ENCODE measurements around the gene PSMC6. TPM values are rescaled to one million over a fixed set of nuclear protein-coding genes. Genes with fewer than 3 reads are reported as not detected.

The PSMC6 gene
- total and polyA plus RNA-seq, 2 of the 8 experiments (the other 6 are each of a cell fraction or from before 2014, with no cell fraction given), result 45.1 to 107 TPM

DNA sequence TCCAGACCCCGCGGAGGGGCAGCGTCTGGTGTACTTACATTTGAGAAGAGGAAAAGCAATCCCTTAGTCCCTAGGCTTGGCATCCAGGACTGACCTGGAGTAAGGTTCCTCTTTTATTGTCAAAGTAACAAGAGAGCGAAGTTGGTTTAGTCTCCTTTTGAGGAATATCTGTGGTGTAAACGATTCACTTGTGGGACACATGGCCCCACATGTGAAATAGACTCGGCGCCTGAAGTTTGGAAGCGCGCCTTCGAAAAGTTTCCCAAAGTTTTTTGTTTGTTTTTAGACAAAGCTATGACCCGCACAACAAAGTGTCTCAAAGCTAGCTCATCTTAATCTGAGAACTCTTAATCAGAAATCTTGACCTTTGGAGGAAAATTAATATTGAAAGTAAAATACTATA lies 23.7 kb downstream of the PSMC6 start:
- H2BK12ac ChIP-seq (ENCODE audit: low read depth, low read length), result no peak overlapping the region
- ChIA-PET POLR2A (ENCODE audit: partially characterized antibody) (interaction anchor here (0.6 to 1.9 kb wide), 4 partner anchors 12 to 179 kb away, joined by 3 to 6 read pairs (median 3); partner anchors contain the start of genes GNPNAT1 and TXNDC16), CTCF (ENCODE audit: partially characterized antibody) (interaction anchor here (0.7 kb wide), 1 partner anchor 122 kb away, joined by 3 read pairs; no protein-coding TSS in a partner anchor)
- H3K4me1 ChIP-seq (replicated peaks in 1 of 4; ENCODE audit: control insufficient read depth in 3 of 4, insufficient read depth in 4 of 4, low read length in 3 of 4), result peaks cover 0 to 4% (median 3%) of the 10 kb centered on the region in 4 experiments; a peak in 4 of 7 replicates
- peak overlapping the region; percentile 88 for H3K18ac ChIP-seq (ENCODE audit: extremely low read depth, low read length)
- TF ChIP-seq MAFK (IDR thresholded peaks at IDR 0.05; ENCODE audit: low read depth, low read length) (no peak), POLR2A (IDR thresholded peaks at IDR 0.05; ENCODE audit: control extremely low read depth in 1 of 2, low read depth in 2 of 2, low read length in 2 of 2) (no peak; a peak in 1 of 3 replicates), ZNF274 (IDR thresholded peaks at IDR 0.05; ENCODE audit: borderline replicate concordance, extremely low read depth, low read length) (no peak), GABPA (IDR thresholded peaks at IDR 0.05; ENCODE audit: borderline replicate concordance, insufficient read depth, low read length) (no peak), TAF1 (IDR thresholded peaks at IDR 0.05; ENCODE audit: low read depth, low read length) (no peak), HDAC6 (IDR thresholded peaks at IDR 0.05; ENCODE audit: low read depth, low read length) (no peak), SP2 (IDR thresholded peaks at IDR 0.05; ENCODE audit: low read length) (no peak), MAX (IDR thresholded peaks at IDR 0.05) (no peak), CHD2 (IDR thresholded peaks at IDR 0.05; ENCODE audit: low read length) (no peak), CEBPB (IDR thresholded peaks at IDR 0.05; ENCODE audit: low read depth, low read length) (no peak)
- TF ChIP-seq, protein P1, sequence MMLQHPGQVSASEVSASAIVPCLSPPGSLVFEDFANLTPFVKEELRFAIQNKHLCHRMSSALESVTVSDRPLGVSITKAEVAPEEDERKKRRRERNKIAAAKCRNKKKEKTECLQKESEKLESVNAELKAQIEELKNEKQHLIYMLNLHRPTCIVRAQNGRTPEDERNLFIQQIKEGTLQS (IDR thresholded peaks at IDR 0.05; ENCODE audit: insufficient read depth, low read depth, low read length), result no peak
- 2% methylated on average over 11 of the region's 11 CpGs; no CpG with 5 or more reads in 1 of the 2 experiments for WGBS, 2 experiments (ENCODE audit: extremely low coverage in 1 of 2, insufficient coverage in 1 of 2, insufficient read length in 1 of 2, insufficient replicate concordance in 2 of 2, low coverage in 1 of 2, low lambda C conversion rate in 2 of 2, missing lambda C conversion rate in 1 of 2)
- peak overlapping the region; percentile 91 to 97 (median 94) for H3K4me3 ChIP-seq (ENCODE audit: extremely low read depth in 1 of 4, insufficient read depth in 2 of 4, low read depth in 3 of 4, low read length in 4 of 4)
- H3K4me2 ChIP-seq (ENCODE audit: insufficient read depth in 1 of 2, low read depth in 2 of 2, low read length in 2 of 2), result peak overlapping the region; percentile 74 to 80
- H4K91ac ChIP-seq (replicated peaks; ENCODE audit: insufficient read length, low read length), result no peak overlapping the region
- peak overlapping the region; percentile 79 for H3K27ac ChIP-seq (ENCODE audit: low read depth, low read length)
- no peak for DNase-seq (ENCODE audit: low read depth in 1 of 2, low spot score in 2 of 2)
- H3K27me3 ChIP-seq (replicated peaks in 1 of 4; ENCODE audit: control insufficient read depth in 3 of 4, extremely low read depth in 1 of 4, insufficient read depth in 3 of 4, low read length in 3 of 4), result no peaks in the 10 kb centered on the region
- peak overlapping the region; percentile 92 for H4K8ac ChIP-seq (ENCODE audit: extremely low read depth, insufficient read depth, low read length)
- no peaks in the 10 kb centered on the region for H3K23me2 ChIP-seq (ENCODE audit: low read depth, low read length)
- H2AK5ac ChIP-seq (ENCODE audit: low read depth, low read length), result no peak overlapping the region
- H2BK5ac ChIP-seq (ENCODE audit: low read depth, low read length), result peak overlapping the region; percentile 91
- peak overlapping the region; percentile 89 for H4K5ac ChIP-seq (ENCODE audit: insufficient read length, low read depth, low read length)
- H3K79me2 ChIP-seq (ENCODE audit: control insufficient read depth in 1 of 2, insufficient read depth in 2 of 2, low read length in 2 of 2), result peaks cover 0 to 41% of the 10 kb centered on the region in 2 experiments; a peak in 2 of 4 replicates
- no peak overlapping the region for H3K4ac ChIP-seq (replicated peaks; ENCODE audit: insufficient read length, low read depth, low read length)
- no peak overlapping the region for H2BK15ac ChIP-seq (ENCODE audit: low read length)
- H2BK120ac ChIP-seq (replicated peaks; ENCODE audit: low read depth, low read length), result no peak overlapping the region
- no peak overlapping the region for H3K14ac ChIP-seq (ENCODE audit: insufficient read length)
- peaks cover 0 to 2% of the 10 kb centered on the region in 2 experiments for H4K20me1 ChIP-seq (replicated peaks in 1 of 2; ENCODE audit: control insufficient read depth in 1 of 2, insufficient read depth in 2 of 2, low read length in 2 of 2)
- peak overlapping the region; percentile 66; the same call in 1 of the 2 replicates for H2AFZ ChIP-seq (ENCODE audit: low read length)
- H3K9ac ChIP-seq (replicated peaks in 1 of 4; ENCODE audit: extremely low read depth in 1 of 4, low read depth in 3 of 4, low read length in 3 of 4), result peak overlapping the region; percentile 80 to 88 (median 84)
- H3K56ac ChIP-seq (replicated peaks; ENCODE audit: insufficient read length, low read depth, low read length), result no peak overlapping the region
- peaks cover 3 to 23% (median 8%) of the 10 kb centered on the region in 4 experiments; a peak in 5 of 8 replicates for H3K36me3 ChIP-seq (ENCODE audit: control insufficient read depth in 2 of 4, insufficient read depth in 4 of 4, low read length in 3 of 4)
- H2BK20ac ChIP-seq (ENCODE audit: low read length), result no peak overlapping the region
- no peaks in the 10 kb centered on the region for H3K9me3 ChIP-seq (ENCODE audit: insufficient read depth in 2 of 2, low read depth in 1 of 2, low read length in 1 of 2)
- no peak overlapping the region for H3K23ac ChIP-seq (ENCODE audit: insufficient read length)
- H3K79me1 ChIP-seq (ENCODE audit: low read depth, low read length), result 0 out of 2 replicates have a peak, but pooled peaks cover 3% of the 10 kb centered on the region
- FAIRE-seq, result no peak

All from H1 (cell line).